Endothelial cell of umbilical vein (primary cell): ENCODE measurements around the gene ATG10.

ENCODE experiments used
- CTCF ChIP-seq, 2 donors: IDR thresholded peaks; 1 replicate in 1 of 2; 2 replicates in 1 of 2; pipeline ENCODE4 v1.5.1; 2011; ENCODE audit warnings: low read length in 2 of 2, mild to moderate bottlenecking in 2 of 2, moderate library complexity in 2 of 2, control low read depth in 1 of 2, inconsistent platforms in 1 of 2, low read depth in 1 of 2; ENCODE audit not compliant: insufficient read depth in 1 of 2; ENCODE audit errors: extremely low read depth in 1 of 2
- EZH2 ChIP-seq: IDR thresholded peaks from 2 replicates; pipeline ENCODE4 v1.6.1; 2012; ENCODE audit warnings: borderline replicate concordance, low read depth, mild to moderate bottlenecking, moderate library complexity, low read length, inconsistent platforms; ENCODE audit not compliant: severe bottlenecking
- FOS ChIP-seq: IDR thresholded peaks from 2 replicates; pipeline ENCODE4 v1.6.1; 2011; ENCODE audit warnings: mild to moderate bottlenecking, low read length, moderate library complexity, borderline replicate concordance; ENCODE audit not compliant: insufficient read depth
- MYC ChIP-seq: IDR thresholded peaks from one replicate; pipeline ENCODE4 v1.6.1; 2011; ENCODE audit warnings: mild to moderate bottlenecking, low read depth, low read length
- POLR2A ChIP-seq: IDR thresholded peaks from 2 replicates; pipeline ENCODE4 v1.6.1; 2012; ENCODE audit warnings: low read depth, mild to moderate bottlenecking, control low read depth, low read length
- POLR2AphosphoS5 ChIP-seq: IDR thresholded peaks from 2 replicates; pipeline ENCODE4 v1.6.1; 2012; ENCODE audit warnings: low read depth, mild to moderate bottlenecking, control low read depth, low read length, moderate library complexity; ENCODE audit not compliant: insufficient read depth

GRCh38 chr5:82218374-82219156, 246.7 kb downstream of the ATG10 start:
- TF ChIP-seq CTCF (IDR thresholded peaks at IDR 0.05; ENCODE audit: extremely low read depth in 1 of 2, insufficient read depth in 1 of 2, low read depth in 1 of 2, low read length in 2 of 2) (no peak), EZH2 (no peak), POLR2A (no peak), POLR2AphosphoS5 (no peak), MYC (no peak), FOS (no peak)
